Stimulated activated CD4-positive, alpha-beta T cell treated with anti-CD3 and anti-CD28 coated beads, Interleukin-4, amount 100 ng/mL, for 1 hour (primary cell): ENCODE results near the gene KIZ.

ENCODE experiments used
- DNase-seq: peaks from one replicate; pipeline ENCODE4 v3.0.0-alpha.2; 2020

Gene KIZ

GRCh38 chr20:21125849-21126580 lies at the start of gene KIZ:
Gene KIZ, plus strand, starts transcription at chr20:21126082. Its CDS starts 34 bp downstream, at chr20:21126116.
- peak; percentile 98 for DNase-seq

GRCh38 chr20:21077809-21078345 lies 48.0 kb upstream of the KIZ start:
- no peak for DNase-seq

- DNase-seq = no peak
Measured at GRCh38 chr20:21082584-21082983, 43.3 kb upstream of the KIZ start.

- DNase-seq = no peak
Measured at GRCh38 chr20:21083825-21084325, 42.0 kb upstream of the KIZ start.

GRCh38 chr20:21087862-21088540 lies 37.9 kb upstream of the KIZ start:
- DNase-seq = no peak

- no peak for DNase-seq
Measured at GRCh38 chr20:21089391-21089790, 36.5 kb upstream of the KIZ start.

GRCh38 chr20:21090111-21090618 lies 35.7 kb upstream of the KIZ start:
- no peak for DNase-seq

GRCh38 chr20:21090721-21091120 lies 35.2 kb upstream of the KIZ start:
- no peak for DNase-seq

- no peak for DNase-seq
Measured at GRCh38 chr20:21092806-21093205, 33.1 kb upstream of the KIZ start.

- no peak for DNase-seq
Measured at GRCh38 chr20:21096321-21097043, 29.4 kb upstream of the KIZ start.

GRCh38 chr20:21099751-21100577 lies 25.9 kb upstream of the KIZ start:
- DNase-seq = peak; percentile 36

- DNase-seq = no peak
Measured at GRCh38 chr20:21100578-21101452, 25.1 kb upstream of the KIZ start.

GRCh38 chr20:21101453-21101931 lies 24.4 kb upstream of the KIZ start:
- DNase-seq = no peak

GRCh38 chr20:21101932-21102575 lies 23.8 kb upstream of the KIZ start:
- DNase-seq = no peak

- DNase-seq = peak; percentile 24
Measured at GRCh38 chr20:21102603-21103311, 23.1 kb upstream of the KIZ start.

- no peak for DNase-seq
Measured at GRCh38 chr20:21103582-21104465, 22.1 kb upstream of the KIZ start.

- DNase-seq = no peak
Measured at GRCh38 chr20:21104466-21104761, 21.5 kb upstream of the KIZ start.

- no peak for DNase-seq
Measured at GRCh38 chr20:21104921-21105320, 21.0 kb upstream of the KIZ start.
